Stomach (tissue), 9 donors: Measurements from ENCODE around the gene RAE1. TPM values are rescaled to one million over a fixed set of nuclear protein-coding genes. Genes with fewer than 3 reads are reported as not detected.

Source experiments
- DNase-seq, 2 donors: peaks; one replicate each; pipeline versions ENCODE4 v3.0.0 to v3.0.0-alpha.2; 2013 to 2019
- H3K27ac ChIP-seq, 5 donors: fragments of 200-600 bp in 4 of 5; sonication (generic) in 4 of 5; one replicate each; pipeline ENCODE4 v1.5.1; 2013 to 2019; ENCODE audit warnings: mild to moderate bottlenecking in 1 of 5, moderate library complexity in 1 of 5
- H3K27me3 ChIP-seq, 3 donors: fragments of 200-600 bp; sonication (generic); one replicate each; pipeline ENCODE4 v1.5.1; 2017 to 2019; ENCODE audit warnings: mixed run types in 1 of 3
- H3K36me3 ChIP-seq, 4 donors: fragments of 200-600 bp; sonication (generic); 1 replicate in 3 of 4; 2 replicates in 1 of 4; pipeline ENCODE4 v1.5.1; 2016 to 2019
- H3K4me1 ChIP-seq, 4 donors: fragments of 200-600 bp; sonication (generic); one replicate each; pipeline ENCODE4 v1.5.1; 2016 to 2019
- H3K4me3 ChIP-seq, 4 donors: fragments of 200-600 bp; sonication (generic) in 3 of 4; one replicate each; pipeline ENCODE4 v1.5.1; 2016 to 2019; ENCODE audit warnings: mild to moderate bottlenecking in 1 of 4
- H3K9me3 ChIP-seq, 4 donors: fragments of 200-600 bp; sonication (generic); one replicate each; pipeline ENCODE4 v1.5.1; 2016 to 2019
- EP300 ChIP-seq: sonication (generic); formaldehyde crosslinking; IDR thresholded peaks from one replicate; pipeline ENCODE4 v1.6.1; 2017; ENCODE audit warnings: antibody characterized with exemption
- POLR2A ChIP-seq, 4 donors: fragments of 450-650 bp; IDR thresholded peaks; one replicate each; pipeline ENCODE4 v1.6.1; 2016; ENCODE audit warnings: antibody characterized with exemption in 4 of 4, control low read depth in 2 of 4, mild to moderate bottlenecking in 1 of 4, moderate library complexity in 1 of 4
- POLR2AphosphoS5 ChIP-seq, 3 donors: sonication (generic); formaldehyde crosslinking; IDR thresholded peaks; one replicate each; pipeline ENCODE4 v1.6.1; 2016; ENCODE audit warnings: antibody characterized with exemption in 3 of 3
- WGBS, 5 donors: extraction: QIAGEN DNeasy Blood & Tissue Kit in 3 of 5; methylation state at CpG; one replicate each; pipeline versions ENCODE4 v1.1.5 to v1.1.7; 2013 to 2018; 5-methylcytosine and 5-hydroxymethylcytosine counted together
- intact Hi-C: fragments of 100-400 bp; cut with DNase I; formaldehyde crosslinking; loops from one replicate; pipeline ENCODE4 v1.15.1; 2023; ENCODE audit warnings: low total_unique reads
- polyA plus RNA-seq, 3 donors: library from polyadenylated mRNA; stranded (reverse); fragments of 200-250 nt; gene quantifications; one replicate each; pipeline ENCODE4 v1.2.3, GENCODE V29; 2013
- small RNA-seq, 4 donors: library from RNA; depleted of rRNA; stranded (forward); fragments of <200 nt; gene quantifications; one replicate each; pipeline ENCODE3, GENCODE V24; 2016
- total RNA-seq, 5 donors: library from RNA; depleted of rRNA; stranded (reverse); fragments of >200 nt; gene quantifications; one replicate each; pipeline versions ENCODE4 v1.1.0 to v1.2.3, GENCODE V29; 2014 to 2016
- TF ChIP-seq, protein P1 (sequence below), 7 experiments: fragments of 450-650 bp in 4 of 7; fragments of 200-600 bp in 3 of 7; sonication (generic) in 3 of 7; IDR thresholded peaks; one replicate each; pipeline ENCODE4 v1.5.1; 2016 to 2019; ENCODE audit warnings: antibody characterized with exemption in 7 of 7, control low read depth in 2 of 7, mild to moderate bottlenecking in 1 of 7
- donor health status: healthy with polysubstance abuse.
- donor health status: Bipolar disorder and iron deficiency.
- donor health status: healthy.

The RAE1 gene
- total and polyA plus RNA-seq, 8 donors = 6.4 to 65.6 (median 15.2) TPM

DNA sequence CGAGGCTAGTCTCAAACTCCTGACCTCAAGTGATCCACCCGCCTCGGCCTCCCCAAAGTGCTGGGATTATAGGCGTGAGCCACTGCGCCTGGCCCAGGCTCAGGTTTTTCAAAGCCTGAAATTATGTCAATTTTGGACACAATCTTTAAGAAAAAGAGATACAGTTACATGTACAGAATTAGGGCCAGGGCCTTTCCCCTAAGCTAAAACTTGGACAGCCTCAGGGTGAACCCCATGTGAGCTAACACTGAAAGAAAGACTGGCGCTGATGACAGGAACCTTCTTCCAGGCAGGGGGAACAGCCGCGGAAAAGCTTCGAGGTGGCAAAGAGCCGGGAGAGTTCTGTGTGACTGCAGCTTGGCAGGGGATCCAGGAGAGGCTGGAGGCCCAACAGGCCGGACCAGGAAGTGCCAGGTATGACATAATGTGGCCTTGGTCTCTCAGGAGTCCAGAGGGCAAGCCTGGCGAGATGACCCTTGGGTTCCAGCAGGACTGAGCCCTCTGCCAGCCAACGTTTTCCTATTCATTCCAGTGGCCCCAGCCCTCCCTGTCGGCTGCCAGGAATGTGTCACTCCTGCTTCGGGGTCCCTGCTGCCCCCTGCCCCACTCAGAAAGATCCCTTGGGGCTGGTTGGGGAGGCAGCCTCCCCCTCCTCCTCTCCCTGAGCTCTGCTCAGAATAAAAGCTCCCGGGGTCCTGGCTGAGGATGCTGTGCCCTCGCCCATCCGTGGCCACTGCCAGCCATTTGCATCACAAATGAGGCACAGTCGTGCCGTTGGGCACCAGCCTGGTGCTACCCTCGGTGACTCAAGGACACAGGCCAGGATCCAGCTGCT, 77.5 kb downstream of the RAE1 start:
- Histone ChIP-seq H3K9me3 (no peaks in the 10 kb centered on the region), H3K27ac (no peak overlapping the region), H3K27me3 (no peaks in the 10 kb centered on the region), H3K36me3 (no peaks in the 10 kb centered on the region), H3K4me3 (no peak overlapping the region), H3K4me1 (peaks cover 13 to 33% (median 16%) of the 10 kb centered on the region in 4 donors)
- TF ChIP-seq POLR2AphosphoS5 (IDR thresholded peaks at IDR 0.05) (no peak), EP300 (no peak), POLR2A (IDR thresholded peaks at IDR 0.05) (no peak)
- TF ChIP-seq, protein P1, sequence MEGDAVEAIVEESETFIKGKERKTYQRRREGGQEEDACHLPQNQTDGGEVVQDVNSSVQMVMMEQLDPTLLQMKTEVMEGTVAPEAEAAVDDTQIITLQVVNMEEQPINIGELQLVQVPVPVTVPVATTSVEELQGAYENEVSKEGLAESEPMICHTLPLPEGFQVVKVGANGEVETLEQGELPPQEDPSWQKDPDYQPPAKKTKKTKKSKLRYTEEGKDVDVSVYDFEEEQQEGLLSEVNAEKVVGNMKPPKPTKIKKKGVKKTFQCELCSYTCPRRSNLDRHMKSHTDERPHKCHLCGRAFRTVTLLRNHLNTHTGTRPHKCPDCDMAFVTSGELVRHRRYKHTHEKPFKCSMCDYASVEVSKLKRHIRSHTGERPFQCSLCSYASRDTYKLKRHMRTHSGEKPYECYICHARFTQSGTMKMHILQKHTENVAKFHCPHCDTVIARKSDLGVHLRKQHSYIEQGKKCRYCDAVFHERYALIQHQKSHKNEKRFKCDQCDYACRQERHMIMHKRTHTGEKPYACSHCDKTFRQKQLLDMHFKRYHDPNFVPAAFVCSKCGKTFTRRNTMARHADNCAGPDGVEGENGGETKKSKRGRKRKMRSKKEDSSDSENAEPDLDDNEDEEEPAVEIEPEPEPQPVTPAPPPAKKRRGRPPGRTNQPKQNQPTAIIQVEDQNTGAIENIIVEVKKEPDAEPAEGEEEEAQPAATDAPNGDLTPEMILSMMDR (IDR thresholded peaks at IDR 0.05) = no peak
- intact Hi-C loops = no loop called here
- WGBS, 5 donors = 57 to 86% (median 72%) methylated on average over 12 to 21 of the region's 21 CpGs
- DNase-seq = peak in 1 of 2 donors; percentile 70

Small RNAs within 50 kb of the gene (small RNA-seq; reads per million reads assigned to genes)
- gene MIR4325 (0 reads per million in 4 donors), gene RF00019 (0 reads per million in 4 donors), gene RPL39P39 (0 reads per million in 4 donors)

Other genes with a start within 250 kb of the RAE1 start
- 10 to 100 TPM in 1 of 5 donors, 1 to 10 TPM in 2, under 1 TPM in 2; under 0.01 to 11.0 (median 1.8) TPM for gene BMP7, start 84.6 kb upstream of the RAE1 start, total RNA-seq
- 10 to 100 TPM in 1 of 3 donors, 1 to 10 TPM in 1, under 1 TPM in 1; 0.44 to 10.9 (median 3.1) TPM for gene BMP7, start 84.6 kb upstream of the RAE1 start, polyA plus RNA-seq
- not detected for gene SPO11, start 21.5 kb upstream of the RAE1 start, total RNA-seq
- gene SPO11, start 21.5 kb upstream of the RAE1 start, polyA plus RNA-seq = not detected
- gene RBM38, start 40.1 kb downstream of the RAE1 start, total RNA-seq = 10 to 100 TPM in 4 of 5 donors, 1 to 10 TPM in 1; 5.3 to 37.8 (median 13.6) TPM
- gene RBM38, start 40.1 kb downstream of the RAE1 start, polyA plus RNA-seq = 10 to 100 TPM; 15.8 to 25.2 (median 17.0) TPM
- not detected for gene CTCFL, start 173.9 kb downstream of the RAE1 start, total RNA-seq
- gene CTCFL, start 173.9 kb downstream of the RAE1 start, polyA plus RNA-seq = not detected
- 100 to 1,000 TPM in 1 of 5 donors, 10 to 100 TPM in 2, under 1 TPM in 2; 0.43 to 311 (median 10.5) TPM for gene PCK1, start 209.9 kb downstream of the RAE1 start, total RNA-seq
- gene PCK1, start 209.9 kb downstream of the RAE1 start, polyA plus RNA-seq = under 1 TPM; 0.12 to 0.76 (median 0.43) TPM